Measurements from ENCODE around the gene LBP.

GRCh38 chr20:38354227-38354626 lies 7.9 kb downstream of the LBP start:
- TF ChIP-seq POLR2A (IDR thresholded peaks at IDR 0.05; ENCODE audit: low read depth, low read length): no peak
- TF ChIP-seq POLR2AphosphoS5 (IDR thresholded peaks at IDR 0.05; ENCODE audit: low read depth, low read length): no peak
